Measurements from ENCODE around the gene SNX1.
"Not testable (repeated sequence)": the region's sequence is repeated elsewhere in the genome, so short reads cannot be mapped to it uniquely, and the experiment has no call there.

The SNX1 gene

DNA sequence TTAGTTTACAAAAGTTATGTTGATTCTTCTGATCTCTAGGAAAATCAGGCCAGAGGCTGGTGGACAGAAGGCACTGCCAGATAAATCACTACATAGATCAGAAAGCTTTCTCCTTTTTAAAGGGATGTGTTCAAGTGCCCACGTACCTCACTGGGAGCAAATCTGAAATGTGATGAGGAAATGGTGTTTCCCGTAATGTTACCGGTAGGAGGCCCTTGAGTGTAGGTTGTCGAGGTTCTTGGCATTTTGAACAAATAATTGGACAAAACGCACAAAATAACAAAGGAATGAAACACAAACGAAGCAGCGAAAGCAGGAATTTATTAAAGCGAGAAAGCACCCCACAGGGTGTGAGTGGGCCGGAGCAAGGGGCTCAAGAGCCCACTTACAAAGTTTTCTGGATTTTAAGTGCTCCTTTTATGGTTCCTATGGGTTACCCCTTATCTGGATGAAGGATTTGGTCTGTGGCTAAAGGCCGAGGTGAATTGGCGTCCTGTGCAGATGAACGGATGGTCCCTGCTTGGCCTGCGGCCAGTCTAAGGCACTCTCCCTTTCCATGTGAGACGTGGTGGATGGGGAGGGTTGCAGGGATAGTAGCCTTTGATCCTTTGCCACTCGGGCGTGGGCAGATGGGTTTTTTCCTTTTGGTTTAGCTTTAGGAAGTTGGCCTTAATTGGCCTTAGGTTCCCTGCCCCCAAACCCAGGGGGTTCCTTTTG is 1.0 kb downstream of the SNX1 start:
- Mint-ChIP-seq H3K27ac (peak overlapping the region; percentile 99), H3K4me1 (ENCODE audit: low read depth) (peaks cover 50% of the 10 kb centered on the region), H3K4me3 (peak overlapping the region; percentile 95), H3K9me3 (no peaks in the 10 kb centered on the region), H3K27me3 (ENCODE audit: low read depth) (no peaks in the 10 kb centered on the region), H3K36me3 (ENCODE audit: low read depth) (peaks cover 11% of the 10 kb centered on the region)

DNA sequence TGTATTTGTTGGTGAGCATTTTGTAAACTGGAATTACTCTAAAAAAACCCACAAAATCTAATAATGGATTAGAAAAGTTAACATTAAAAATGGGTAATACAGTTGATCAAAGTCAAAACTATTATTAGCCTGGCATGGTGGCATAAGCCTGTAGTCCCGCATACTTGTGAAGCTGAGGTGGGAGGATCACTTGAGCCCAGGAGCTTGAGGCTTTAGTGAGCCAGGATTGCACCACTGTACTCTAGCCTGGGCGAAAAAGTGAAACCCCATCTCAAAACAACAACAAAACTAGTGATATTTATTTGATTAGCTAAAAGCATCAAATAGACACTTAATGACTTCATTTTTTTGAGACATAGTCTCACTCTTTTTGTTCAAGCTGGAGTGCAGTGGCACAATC is 3.6 kb downstream of the SNX1 start:
- Mint-ChIP-seq H3K4me3 (no peak overlapping the region), H3K27ac (no peak overlapping the region), H3K9me3 (no peaks in the 10 kb centered on the region), H3K4me1 (ENCODE audit: low read depth) (peaks cover 33% of the 10 kb centered on the region), H3K36me3 (ENCODE audit: low read depth) (peaks cover 7% of the 10 kb centered on the region), H3K27me3 (ENCODE audit: low read depth) (no peaks in the 10 kb centered on the region)

DNA sequence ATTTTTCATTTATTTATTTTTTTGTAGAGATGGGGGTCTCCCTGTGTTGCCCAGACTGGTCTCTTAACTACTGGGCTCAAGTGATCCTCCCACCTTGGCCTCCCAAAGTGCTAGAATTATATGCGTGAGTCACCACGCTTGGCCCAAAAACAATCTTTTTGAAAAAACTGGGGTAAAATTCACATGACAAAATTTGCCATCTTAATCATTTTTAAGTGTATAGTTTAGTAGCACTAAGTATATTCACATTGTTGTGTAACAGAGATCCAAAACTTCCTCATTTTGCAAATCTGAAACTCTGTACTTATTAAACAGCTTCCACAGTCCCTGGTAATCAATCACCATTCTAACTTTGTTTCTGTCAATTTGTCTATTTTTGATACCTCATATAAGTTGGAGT is 5.2 kb downstream of the SNX1 start:
- Mint-ChIP-seq H3K36me3 (ENCODE audit: low read depth) (peaks cover 7% of the 10 kb centered on the region), H3K27me3 (ENCODE audit: low read depth) (no peaks in the 10 kb centered on the region), H3K4me1 (ENCODE audit: low read depth) (peaks cover 25% of the 10 kb centered on the region), H3K4me3 (no peak overlapping the region), H3K9me3 (no peaks in the 10 kb centered on the region), H3K27ac (no peak overlapping the region)

DNA sequence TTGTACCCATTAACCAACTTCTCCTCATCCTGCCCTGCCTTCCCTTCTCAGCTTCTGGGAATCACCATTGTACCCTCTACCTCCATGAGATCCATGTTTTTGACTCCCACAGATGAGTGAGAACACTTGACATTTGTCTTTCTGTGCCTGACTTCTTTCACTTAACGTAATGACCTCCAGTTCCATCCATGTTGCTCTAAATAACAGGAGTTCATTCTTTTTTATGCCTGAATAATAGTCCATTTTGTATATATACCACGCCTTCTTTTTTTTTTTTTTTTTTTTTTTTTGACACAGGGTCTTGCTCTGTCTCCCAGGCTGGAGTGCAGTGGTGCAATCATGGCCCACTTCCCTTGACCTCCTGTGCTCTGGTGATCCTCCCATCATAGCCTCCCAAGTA is 6.7 kb downstream of the SNX1 start:
- H3K27me3 Mint-ChIP-seq (ENCODE audit: low read depth) = no peaks in the 10 kb centered on the region
- peaks cover 16% of the 10 kb centered on the region for H3K4me1 Mint-ChIP-seq (ENCODE audit: low read depth)
- H3K27ac Mint-ChIP-seq = no peak overlapping the region
- H3K36me3 Mint-ChIP-seq (ENCODE audit: low read depth) = peaks cover 7% of the 10 kb centered on the region
- H3K4me3 Mint-ChIP-seq = no peak overlapping the region
- H3K9me3 Mint-ChIP-seq = no peaks in the 10 kb centered on the region

DNA sequence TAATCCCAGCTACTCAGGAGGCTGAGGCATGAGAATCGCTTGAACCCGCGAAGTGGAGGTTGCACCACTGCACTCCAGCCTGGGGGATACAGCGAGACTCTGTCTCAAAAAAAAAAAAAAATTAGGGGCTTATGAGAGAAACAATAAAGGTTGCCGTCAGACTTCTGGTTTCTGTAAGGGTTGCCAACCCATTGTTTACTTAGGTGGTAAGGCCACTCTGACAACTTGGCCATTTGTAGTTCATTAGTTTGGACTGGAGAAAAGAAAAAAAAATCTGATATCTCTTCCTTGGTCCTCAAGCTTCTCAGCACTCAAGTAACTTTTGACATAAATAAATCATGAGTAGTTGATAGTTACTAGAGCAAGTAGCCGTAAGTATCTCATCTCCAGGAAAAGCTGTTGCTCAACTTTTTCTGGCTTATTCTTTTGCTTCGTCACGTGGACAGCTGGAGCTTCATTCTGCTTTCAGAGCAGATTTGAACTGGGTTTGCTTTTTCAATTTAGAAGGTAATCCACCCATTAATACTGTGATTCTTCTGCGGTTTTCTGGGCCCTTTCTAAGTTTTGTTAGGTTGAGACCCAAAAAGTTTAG is 9.4 kb downstream of the SNX1 start:
- H3K4me1 Mint-ChIP-seq (ENCODE audit: low read depth) = peaks cover 12% of the 10 kb centered on the region
- H3K4me3 Mint-ChIP-seq = no peak overlapping the region
- H3K27ac Mint-ChIP-seq = no peak overlapping the region
- no peaks in the 10 kb centered on the region for H3K9me3 Mint-ChIP-seq
- no peaks in the 10 kb centered on the region for H3K27me3 Mint-ChIP-seq (ENCODE audit: low read depth)
- H3K36me3 Mint-ChIP-seq (ENCODE audit: low read depth) = peaks cover 5% of the 10 kb centered on the region

DNA sequence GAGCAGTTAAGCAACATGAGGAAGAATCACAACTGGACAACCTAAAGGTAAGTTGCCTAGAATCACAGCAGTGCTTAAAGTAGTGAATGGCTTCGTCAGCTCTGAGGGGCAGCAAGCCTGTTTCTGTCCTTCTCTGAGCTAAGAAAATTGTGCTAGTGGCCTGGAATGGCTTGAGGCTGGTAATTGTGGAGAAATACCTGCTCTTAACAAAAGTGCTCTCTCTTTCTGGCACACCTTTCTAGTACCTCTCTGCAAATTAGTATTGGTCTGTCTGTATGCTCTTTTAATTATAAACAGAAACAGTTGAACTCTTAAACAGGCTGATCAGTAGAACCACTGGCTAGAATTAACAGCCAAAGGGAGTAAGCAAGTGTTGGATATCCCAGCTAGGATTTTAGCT is 11.6 kb downstream of the SNX1 start:
- H3K36me3 Mint-ChIP-seq (ENCODE audit: low read depth) = peaks cover 3% of the 10 kb centered on the region
- no peaks in the 10 kb centered on the region for H3K27me3 Mint-ChIP-seq (ENCODE audit: low read depth)
- H3K9me3 Mint-ChIP-seq = no peaks in the 10 kb centered on the region
- no peak overlapping the region for H3K27ac Mint-ChIP-seq
- H3K4me3 Mint-ChIP-seq = no peak overlapping the region
- peaks cover 23% of the 10 kb centered on the region for H3K4me1 Mint-ChIP-seq (ENCODE audit: low read depth)

DNA sequence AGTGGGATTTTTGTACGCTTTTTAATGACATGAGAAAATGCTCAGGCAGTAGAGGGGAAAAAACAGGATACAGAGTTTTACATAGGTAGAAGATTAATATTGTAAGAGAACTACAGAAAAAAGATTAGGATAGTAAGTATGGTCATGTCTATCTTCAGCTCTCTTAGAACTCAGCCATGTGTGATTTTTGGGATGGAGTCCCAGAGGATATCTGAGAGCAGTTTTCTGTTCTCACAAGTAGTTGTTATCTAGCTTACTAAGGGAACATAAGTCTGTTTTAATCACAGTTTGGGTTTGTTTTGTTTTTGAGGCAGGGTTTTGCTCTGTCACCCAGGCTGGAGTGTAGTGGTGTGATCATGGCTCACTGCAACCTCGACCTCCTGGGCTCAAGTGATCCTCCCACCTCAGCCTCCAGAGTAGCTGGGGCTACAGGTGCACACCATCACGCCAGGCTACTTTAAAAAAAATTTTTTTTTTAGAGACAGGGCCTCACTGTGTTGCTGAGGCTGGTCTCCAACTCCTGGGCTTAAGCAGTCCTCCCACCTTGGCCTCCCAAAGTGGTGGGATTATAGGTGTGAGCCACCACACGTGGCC is 14.4 kb downstream of the SNX1 start:
- H3K27me3 Mint-ChIP-seq (ENCODE audit: low read depth); H3K9me3 Mint-ChIP-seq; H3K4me3 Mint-ChIP-seq: not testable (repeated sequence)
- Mint-ChIP-seq H3K4me1 (ENCODE audit: low read depth) (peaks cover 24% of the 10 kb centered on the region), H3K36me3 (ENCODE audit: low read depth) (peaks cover 21% of the 10 kb centered on the region), H3K27ac (peak overlapping the region; percentile 23)

DNA sequence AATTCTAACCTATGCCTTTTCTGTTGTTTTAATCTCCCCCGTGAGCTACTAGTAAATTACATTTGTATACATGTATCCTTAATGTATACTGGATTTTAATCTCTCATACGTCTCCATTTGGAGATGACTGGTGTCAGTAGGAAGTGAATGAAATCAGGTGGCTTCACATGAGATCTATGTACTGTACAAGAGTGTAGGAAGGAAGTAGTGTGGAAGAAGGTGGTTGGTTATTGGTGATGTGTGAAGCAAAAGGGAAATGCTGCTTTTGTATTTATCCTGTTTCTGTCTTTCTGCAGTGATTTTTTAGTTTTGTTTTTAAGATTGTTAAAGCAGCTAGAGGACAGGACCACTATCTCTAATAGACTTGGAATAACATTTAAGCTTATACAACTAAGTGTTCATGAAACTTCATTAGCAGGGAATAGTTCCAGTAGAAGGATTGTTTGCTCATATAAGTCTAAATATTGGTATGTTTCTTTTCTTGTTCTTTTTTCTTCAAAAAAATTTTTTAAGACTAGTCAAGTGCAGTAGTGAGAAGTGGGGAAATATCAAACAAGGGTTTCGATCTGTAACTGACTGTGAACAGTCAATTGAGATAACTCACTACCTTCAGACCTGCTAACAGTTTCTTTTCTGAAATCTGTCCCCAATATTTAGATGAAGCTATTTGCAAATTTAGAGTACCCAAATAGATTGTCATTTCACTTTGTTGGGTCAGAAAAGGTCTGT is 15.3 kb downstream of the SNX1 start:
- no peak overlapping the region for H3K4me3 Mint-ChIP-seq

DNA sequence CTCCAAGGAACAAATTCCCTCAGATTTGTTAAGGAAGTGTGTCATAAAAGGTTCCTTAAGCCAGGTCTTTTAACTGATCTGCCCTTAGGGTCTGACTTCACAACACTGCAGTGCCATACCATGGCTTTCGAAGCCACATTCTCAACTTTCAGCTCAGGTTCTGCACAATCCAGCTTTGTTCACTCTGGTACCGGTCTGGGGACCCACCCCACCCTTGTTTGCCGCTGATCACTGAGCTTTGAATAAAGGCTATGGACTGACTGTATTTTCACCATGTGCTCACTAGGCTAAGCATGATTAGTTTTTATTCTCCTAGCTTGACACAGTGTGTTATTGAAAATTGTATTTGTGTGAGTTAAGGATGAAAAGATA is 15.9 kb downstream of the SNX1 start:
- Mint-ChIP-seq H3K4me3 (no peak overlapping the region), H3K9me3 (no peaks in the 10 kb centered on the region), H3K36me3 (ENCODE audit: low read depth) (peaks cover 21% of the 10 kb centered on the region), H3K27ac (no peak overlapping the region), H3K4me1 (ENCODE audit: low read depth) (peaks cover 24% of the 10 kb centered on the region), H3K27me3 (ENCODE audit: low read depth) (no peaks in the 10 kb centered on the region)

More for the DNA sequence above, 15.3 kb downstream of the SNX1 start:
- Mint-ChIP-seq H3K27me3 (ENCODE audit: low read depth) (no peaks in the 10 kb centered on the region), H3K27ac (peak overlapping the region; percentile 67), H3K4me1 (ENCODE audit: low read depth) (peaks cover 24% of the 10 kb centered on the region), H3K9me3 (no peaks in the 10 kb centered on the region), H3K36me3 (ENCODE audit: low read depth) (peaks cover 21% of the 10 kb centered on the region)

DNA sequence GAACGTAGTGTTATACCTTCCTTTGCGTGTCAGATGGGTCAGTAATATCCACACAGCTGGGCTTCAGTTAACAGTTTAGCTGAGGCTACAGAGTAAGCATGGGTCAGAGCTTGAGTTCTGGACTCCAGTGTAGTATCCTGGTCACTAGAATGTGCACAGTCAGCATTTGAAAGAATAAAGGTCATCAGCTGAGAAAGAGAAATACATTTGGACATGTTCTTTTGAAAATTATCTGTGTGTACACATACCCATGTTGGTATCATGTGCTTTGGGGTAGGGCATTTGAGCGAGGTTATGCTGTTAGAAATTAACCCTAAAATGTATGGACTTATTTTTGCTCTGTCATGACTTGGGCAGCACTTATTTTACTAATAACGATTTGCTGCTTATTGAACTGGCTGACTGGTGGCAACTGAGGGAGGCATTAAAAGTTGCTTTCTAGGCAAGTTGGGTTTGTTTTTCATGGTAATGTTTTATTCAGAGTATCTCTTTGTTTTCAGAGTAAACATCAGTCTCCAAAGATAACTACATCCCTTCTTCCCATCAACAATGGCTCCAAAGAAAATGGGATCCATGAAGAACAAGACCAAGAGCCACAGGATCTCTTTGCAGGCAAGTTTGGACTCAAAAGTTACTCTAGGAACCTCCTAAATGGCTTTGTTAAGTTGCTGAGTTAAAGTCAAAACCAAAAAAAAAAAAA is 16.4 kb downstream of the SNX1 start:
- no peaks in the 10 kb centered on the region for H3K27me3 Mint-ChIP-seq (ENCODE audit: low read depth)
- H3K27ac Mint-ChIP-seq = no peak overlapping the region
- no peak overlapping the region for H3K4me3 Mint-ChIP-seq
- H3K36me3 Mint-ChIP-seq (ENCODE audit: low read depth) = peaks cover 22% of the 10 kb centered on the region
- peaks cover 24% of the 10 kb centered on the region for H3K4me1 Mint-ChIP-seq (ENCODE audit: low read depth)
- no peaks in the 10 kb centered on the region for H3K9me3 Mint-ChIP-seq

DNA sequence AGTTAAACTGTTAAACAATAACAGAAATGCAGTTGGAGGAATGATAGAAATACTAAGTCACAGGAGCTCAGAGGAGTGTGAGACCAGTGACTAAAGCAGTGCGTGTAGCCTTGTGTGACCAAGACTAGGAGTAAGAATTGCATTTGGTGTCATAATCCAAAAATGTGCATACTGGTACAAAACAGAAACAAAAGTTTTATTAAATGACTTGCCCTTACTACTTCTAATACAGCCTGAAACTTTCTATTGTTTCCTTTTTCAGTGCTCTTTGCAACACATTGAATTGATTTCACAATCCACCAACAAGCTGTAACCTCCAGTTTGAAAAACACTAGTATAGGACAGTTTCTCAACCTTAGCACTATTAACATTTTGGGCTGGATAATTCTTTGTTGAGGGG is 17.1 kb downstream of the SNX1 start:
- Mint-ChIP-seq H3K36me3 (ENCODE audit: low read depth) (peaks cover 25% of the 10 kb centered on the region), H3K9me3 (no peaks in the 10 kb centered on the region), H3K27me3 (ENCODE audit: low read depth) (no peaks in the 10 kb centered on the region), H3K27ac (no peak overlapping the region), H3K4me1 (ENCODE audit: low read depth) (peaks cover 24% of the 10 kb centered on the region), H3K4me3 (no peak overlapping the region)

DNA sequence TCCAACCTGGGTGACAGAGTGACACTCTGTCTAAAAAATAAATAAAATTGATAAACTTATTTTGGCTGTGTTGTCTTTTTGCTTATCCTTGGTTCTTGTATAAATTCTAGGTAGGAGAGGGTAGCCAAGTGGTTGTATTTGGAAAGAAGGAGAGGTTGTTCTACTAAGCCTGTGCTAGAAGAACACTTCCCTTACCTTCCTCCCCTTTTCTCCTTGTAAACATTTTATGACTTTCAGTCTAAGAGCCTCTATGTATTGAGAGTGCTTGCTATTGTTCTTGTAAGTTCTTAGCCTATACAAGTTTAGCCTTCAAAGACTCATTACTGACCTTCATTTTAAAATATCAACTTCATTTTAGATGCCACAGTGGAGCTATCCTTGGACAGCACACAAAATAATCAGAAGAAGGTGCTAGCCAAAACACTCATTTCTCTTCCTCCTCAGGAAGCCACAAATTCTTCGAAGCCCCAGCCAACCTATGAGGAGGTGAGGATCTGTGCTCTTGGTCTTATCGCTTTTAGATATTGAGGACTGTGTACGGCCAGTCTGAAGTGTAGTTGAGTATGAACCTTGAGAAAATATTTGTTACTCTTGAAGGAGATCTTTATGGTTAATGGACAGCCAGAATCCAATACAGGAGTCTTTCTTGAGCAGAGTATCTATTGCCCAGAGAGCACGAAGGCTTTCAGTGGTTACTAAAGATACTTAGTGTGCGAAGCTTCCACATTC is 22.1 kb downstream of the SNX1 start:
- Mint-ChIP-seq H3K4me3 (no peak overlapping the region), H3K27me3 (ENCODE audit: low read depth) (no peaks in the 10 kb centered on the region), H3K4me1 (ENCODE audit: low read depth) (peaks cover 3% of the 10 kb centered on the region), H3K9me3 (no peaks in the 10 kb centered on the region), H3K36me3 (ENCODE audit: low read depth) (peaks cover 34% of the 10 kb centered on the region), H3K27ac (no peak overlapping the region)

DNA sequence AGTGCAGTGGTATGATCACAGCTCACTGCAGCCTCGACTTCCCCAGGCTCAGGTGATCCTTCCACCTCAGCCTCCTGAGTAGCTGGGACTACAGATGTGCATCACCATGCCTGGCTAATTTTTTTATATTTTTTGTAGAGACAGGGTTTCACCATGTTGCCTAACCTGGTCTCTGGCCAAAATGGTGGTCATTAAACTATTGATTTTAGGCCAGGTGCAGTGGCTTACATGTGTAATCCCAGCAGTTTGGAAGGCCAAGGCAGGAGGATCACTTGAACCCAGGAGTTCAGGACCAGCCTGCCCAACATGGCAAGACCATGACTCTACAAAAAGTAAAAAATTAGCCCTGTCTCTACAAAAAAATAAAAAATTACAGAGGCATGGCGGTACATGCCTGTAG is 24.5 kb downstream of the SNX1 start:
- not testable (repeated sequence) for H3K27me3 Mint-ChIP-seq (ENCODE audit: low read depth); H3K4me3 Mint-ChIP-seq; H3K4me1 Mint-ChIP-seq (ENCODE audit: low read depth); H3K9me3 Mint-ChIP-seq; H3K27ac Mint-ChIP-seq
- peaks cover 27% of the 10 kb centered on the region for H3K36me3 Mint-ChIP-seq (ENCODE audit: low read depth)

DNA sequence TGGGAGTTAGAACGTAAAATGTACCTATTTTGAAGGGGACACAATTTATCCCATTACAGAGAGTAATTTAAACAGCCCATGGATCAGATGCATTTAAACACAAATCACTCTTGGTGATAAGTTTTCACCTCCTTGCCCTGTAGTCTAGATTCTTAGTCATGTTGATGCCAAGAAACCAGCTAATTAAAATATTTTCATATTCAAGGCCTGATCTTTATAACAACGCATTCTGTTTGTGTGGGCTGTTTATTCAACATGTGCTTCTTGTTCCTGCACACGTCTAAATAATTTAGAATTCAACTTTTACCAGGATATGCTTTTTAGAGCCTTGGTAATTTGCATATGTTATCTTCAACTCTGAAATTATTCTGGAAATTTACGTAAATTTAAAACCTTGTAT is 25.8 kb downstream of the SNX1 start:
- Mint-ChIP-seq H3K4me1 (ENCODE audit: low read depth) (no peaks in the 10 kb centered on the region), H3K4me3 (no peak overlapping the region), H3K27ac (no peak overlapping the region), H3K9me3 (no peaks in the 10 kb centered on the region), H3K27me3 (ENCODE audit: low read depth) (no peaks in the 10 kb centered on the region), H3K36me3 (ENCODE audit: low read depth) (peaks cover 32% of the 10 kb centered on the region)

Measured in T-helper 1 cell treated with Interleukin-12 subunit alpha and Interleukin-12 subunit beta and Interleukin-4 antibody, amounts not matched to agents 30 μg/mL and 1 μg/mL, for 36 hours (primary cell).